Neural cell (in vitro differentiated cells): ENCODE results near the gene SORD.
"Not testable (repeated sequence)": the region's sequence is repeated elsewhere in the genome, so short reads cannot be mapped to it uniquely, and the experiment has no call there.

Experiments
- EP300 ChIP-seq: fragments of 450-650 bp; conservative IDR thresholded peaks from 2 replicates; pipeline ENCODE4 v1.6.1; 2014; ENCODE audit warnings: antibody characterized with exemption, mild to moderate bottlenecking, moderate library complexity; ENCODE audit not compliant: poor library complexity, severe bottlenecking
- EZH2 ChIP-seq: fragments of 200-600, 300-800 bp; shearing (Covaris generic), sonication (generic); IDR thresholded peaks from 2 replicates; pipeline ENCODE4 v1.6.1; 2014; ENCODE audit warnings: antibody characterized with exemption, low read length, borderline replicate concordance, mild to moderate bottlenecking; ENCODE audit not compliant: insufficient read depth, poor library complexity, severe bottlenecking
- MXI1 ChIP-seq: fragments of 450-650 bp; conservative IDR thresholded peaks from 2 replicates; pipeline ENCODE4 v1.6.1; 2014; ENCODE audit warnings: antibody characterized with exemption, mild to moderate bottlenecking; ENCODE audit not compliant: poor library complexity, severe bottlenecking
- POLR2AphosphoS5 ChIP-seq: IDR thresholded peaks from 2 replicates; pipeline ENCODE4 v1.6.1; 2012
- SMC3 ChIP-seq: fragments of 450-650 bp; conservative IDR thresholded peaks from 2 replicates; pipeline ENCODE4 v1.6.1; 2014; ENCODE audit warnings: antibody characterized with exemption, mild to moderate bottlenecking, moderate library complexity; ENCODE audit not compliant: poor library complexity
- TAF1 ChIP-seq: IDR thresholded peaks from 2 replicates; pipeline ENCODE4 v1.6.1; 2012; ENCODE audit warnings: low read depth
- TF ChIP-seq, protein P1 (sequence below): fragments of 450-650 bp; IDR thresholded peaks from 2 replicates; pipeline ENCODE4 v1.5.1; 2014; ENCODE audit warnings: antibody characterized with exemption, mild to moderate bottlenecking, moderate library complexity; ENCODE audit not compliant: poor library complexity, severe bottlenecking

DNA sequence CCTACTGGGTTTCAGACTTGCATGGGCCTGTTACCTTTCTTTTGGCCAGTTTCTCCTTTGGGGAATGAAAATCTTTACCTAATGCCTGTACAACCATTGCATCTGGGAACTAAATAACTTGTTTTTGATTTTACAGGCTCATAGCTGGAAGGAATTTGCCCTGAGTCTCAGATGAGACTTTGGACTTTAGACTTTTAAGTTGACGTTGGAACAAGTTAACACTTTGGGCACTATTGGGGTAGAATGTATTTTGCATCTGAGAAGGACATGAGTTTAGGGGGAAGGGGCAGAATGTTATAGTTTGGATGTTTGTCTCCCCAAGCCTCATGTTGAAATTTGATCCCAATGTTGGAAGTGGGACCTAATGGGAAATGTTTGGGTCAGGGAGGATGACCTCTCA, 21.8 kb upstream of the SORD start:
- TF ChIP-seq, protein P1, sequence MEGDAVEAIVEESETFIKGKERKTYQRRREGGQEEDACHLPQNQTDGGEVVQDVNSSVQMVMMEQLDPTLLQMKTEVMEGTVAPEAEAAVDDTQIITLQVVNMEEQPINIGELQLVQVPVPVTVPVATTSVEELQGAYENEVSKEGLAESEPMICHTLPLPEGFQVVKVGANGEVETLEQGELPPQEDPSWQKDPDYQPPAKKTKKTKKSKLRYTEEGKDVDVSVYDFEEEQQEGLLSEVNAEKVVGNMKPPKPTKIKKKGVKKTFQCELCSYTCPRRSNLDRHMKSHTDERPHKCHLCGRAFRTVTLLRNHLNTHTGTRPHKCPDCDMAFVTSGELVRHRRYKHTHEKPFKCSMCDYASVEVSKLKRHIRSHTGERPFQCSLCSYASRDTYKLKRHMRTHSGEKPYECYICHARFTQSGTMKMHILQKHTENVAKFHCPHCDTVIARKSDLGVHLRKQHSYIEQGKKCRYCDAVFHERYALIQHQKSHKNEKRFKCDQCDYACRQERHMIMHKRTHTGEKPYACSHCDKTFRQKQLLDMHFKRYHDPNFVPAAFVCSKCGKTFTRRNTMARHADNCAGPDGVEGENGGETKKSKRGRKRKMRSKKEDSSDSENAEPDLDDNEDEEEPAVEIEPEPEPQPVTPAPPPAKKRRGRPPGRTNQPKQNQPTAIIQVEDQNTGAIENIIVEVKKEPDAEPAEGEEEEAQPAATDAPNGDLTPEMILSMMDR, result not testable (repeated sequence)
- not testable (repeated sequence) for TF ChIP-seq POLR2AphosphoS5, EZH2, EP300, TAF1, SMC3, MXI1
